T-helper 9 cell (primary cell): Measurements from ENCODE around the gene RXRB.
A peak's percentile ranks its signal among the peaks of the same experiment; 100 is the strongest.

Experiments
- DNase-seq: peaks from one replicate; pipeline ENCODE4 v3.0.0-alpha.2; 2020

The RXRB gene

DNA sequence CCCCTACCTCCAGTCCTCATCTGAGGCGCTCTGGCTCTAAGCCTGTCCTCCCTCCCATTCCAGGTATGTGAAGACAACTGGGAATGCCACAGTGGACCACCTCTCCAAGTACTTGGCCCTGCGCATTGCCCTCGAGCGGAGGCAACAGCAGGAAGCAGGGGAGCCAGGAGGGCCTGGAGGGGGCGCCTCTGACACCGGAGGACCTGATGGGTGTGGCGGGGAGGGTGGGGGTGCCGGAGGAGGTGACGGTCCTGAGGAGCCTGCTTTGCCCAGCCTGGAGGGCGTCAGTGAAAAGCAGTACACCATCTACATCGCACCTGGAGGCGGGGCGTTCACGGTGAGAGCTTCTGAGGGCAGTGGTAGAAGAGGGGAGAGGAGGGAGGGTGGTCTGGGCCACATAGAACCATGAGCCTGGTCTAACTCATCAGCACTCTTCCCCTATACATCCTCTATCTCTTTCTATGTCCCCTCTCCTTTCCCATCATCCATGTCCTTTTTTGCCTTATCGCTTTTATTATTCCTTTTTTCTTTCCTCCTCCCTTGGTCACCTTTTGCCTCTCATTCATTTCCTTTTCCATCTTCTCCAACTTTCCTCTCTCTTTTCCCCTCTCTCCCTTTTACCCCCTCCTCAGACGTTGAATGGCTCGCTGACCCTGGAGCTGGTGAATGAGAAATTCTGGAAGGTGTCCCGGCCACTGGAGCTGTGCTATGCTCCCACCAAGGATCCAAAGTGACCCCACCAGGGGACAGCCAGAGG lies 11.4 kb upstream of the RXRB start:
- DNase-seq = no peak

DNA sequence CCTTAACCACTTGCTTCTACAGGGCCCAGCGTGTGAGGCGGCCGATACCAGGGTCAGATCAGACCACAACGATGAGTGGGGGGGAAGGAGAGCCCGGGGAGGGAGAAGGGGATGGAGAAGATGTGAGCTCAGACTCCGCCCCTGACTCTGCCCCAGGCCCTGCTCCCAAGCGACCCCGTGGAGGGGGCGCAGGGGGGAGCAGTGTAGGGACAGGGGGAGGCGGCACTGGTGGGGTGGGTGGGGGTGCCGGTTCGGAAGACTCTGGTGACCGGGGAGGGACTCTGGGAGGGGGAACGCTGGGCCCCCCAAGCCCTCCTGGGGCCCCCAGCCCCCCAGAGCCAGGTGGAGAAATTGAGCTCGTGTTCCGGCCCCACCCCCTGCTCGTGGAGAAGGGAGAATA lies 10.7 kb upstream of the RXRB start:
- no peak for DNase-seq

DNA sequence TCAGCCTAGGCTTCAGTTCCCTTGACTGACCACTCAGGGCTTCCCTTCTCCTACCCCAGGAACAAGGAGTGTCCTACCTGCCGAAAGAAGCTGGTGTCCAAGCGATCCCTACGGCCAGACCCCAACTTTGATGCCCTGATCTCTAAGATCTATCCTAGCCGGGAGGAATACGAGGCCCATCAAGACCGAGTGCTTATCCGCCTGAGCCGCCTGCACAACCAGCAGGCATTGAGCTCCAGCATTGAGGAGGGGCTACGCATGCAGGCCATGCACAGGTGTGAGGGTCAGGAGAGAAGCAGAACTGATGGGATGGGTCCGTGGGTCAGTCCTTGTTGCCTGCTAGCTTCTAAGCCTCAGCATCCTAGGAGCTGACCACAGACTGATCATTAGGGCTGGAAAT lies 9.4 kb upstream of the RXRB start:
- no peak for DNase-seq

DNA sequence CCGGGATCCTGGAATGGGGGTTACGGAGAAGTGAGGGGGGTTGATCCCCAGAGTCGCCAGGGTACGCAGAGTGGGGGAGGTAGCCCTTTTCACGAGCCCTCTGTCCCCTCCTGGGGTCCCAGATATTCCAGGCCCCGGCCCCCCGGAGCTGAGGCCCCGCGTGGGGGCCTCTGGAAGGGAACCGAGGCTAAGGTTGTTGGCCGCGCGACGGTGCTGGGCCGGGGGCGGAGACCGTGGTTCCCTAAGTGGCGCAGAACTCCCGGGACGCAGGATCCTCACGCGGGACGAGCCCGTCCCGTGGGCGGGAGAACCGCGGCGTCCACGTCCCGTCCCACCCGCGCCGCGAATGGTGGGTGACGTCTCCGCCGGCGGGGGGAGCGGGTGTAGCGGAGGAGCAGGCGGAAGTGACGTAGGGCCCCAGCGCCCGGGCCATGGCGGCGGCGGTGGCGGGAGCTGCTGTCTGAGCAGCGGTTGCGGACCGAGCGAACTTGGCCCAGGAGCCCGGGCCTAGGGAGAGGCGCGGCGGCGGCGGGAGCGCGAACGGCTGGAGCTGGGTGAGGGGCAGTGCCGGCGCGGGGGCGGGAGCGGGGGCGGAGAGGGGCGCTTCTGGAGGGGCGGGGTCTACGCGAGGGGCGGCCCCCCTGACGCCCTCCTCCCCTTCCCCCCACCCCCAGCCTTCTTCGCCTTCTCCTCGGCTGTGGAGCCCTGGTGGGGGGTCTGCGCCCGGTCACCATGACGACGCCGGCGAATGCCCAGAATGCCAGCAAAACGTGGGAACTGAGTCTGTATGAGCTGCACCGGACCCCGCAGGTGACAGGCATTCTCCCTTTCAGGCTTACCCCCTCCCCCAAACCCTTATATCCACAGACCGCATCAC lies 7.9 kb upstream of the RXRB start, which contains the start of gene RING1:
Gene RING1, plus strand, starts transcription at position 410 of the 877 bp plus-strand sequence. Its CDS starts 323 bp downstream, at position 733.
- peak; percentile 87 for DNase-seq

DNA sequence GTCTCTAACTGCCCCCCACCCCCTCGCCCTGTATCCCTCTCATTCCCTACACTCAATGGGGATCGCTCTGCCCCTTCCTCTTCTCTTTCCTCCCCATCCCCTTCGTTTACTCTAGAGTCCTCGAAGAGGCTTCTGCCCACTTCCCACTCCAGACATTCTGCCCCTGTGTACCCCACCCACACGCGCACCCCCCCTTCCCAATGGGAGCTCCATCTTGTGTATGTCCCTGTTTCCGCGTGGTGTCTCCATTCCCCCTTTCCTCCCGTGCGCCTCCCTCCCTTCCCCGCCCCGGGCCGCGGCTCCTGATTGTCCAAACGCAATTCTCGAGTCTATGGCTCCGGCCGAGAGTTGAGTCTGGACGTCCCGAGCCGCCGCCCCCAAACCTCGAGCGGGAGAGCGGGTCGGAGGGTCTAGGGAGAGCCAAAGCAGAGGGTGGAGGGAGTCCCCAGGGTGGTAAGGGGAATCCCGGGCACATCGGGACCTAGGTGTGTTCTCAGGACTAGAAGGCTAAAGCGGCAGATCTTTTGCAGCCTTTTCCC lies 7.2 kb upstream of the RXRB start:
- no peak for DNase-seq

DNA sequence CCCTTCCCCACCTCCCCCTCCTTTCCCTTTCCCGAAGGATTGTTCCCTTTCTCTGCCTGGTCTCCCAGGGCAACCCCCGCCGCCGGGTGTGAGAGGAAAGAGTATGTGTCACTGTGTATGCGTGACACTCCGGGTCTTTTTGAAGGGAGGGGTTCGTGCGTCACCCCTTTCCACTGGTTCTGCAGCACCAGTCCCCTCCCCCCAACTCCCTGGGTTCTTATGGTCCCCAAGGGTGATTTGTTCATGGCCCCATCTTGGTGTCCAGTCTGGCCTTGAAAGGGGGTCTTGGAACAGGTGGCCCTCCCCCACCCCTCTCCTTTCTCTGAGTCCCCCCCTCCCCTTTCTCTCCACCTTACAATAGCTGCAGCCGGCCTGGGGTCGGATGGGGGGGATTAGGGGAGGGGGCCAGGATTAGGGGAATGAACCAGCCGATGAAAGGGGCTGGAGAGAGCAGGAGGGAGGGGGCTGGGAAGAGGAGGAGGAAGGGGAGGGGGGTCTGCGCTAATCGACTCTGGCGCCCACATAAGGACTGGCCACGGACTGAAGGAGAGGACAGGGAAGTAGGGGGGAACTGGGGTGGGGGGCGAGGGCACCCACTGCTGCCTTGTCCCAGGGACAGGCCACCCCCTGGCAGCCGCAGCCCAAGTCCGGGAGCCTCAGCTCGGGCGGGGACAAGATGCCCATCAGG lies 6.5 kb upstream of the RXRB start:
- DNase-seq = no peak

DNA sequence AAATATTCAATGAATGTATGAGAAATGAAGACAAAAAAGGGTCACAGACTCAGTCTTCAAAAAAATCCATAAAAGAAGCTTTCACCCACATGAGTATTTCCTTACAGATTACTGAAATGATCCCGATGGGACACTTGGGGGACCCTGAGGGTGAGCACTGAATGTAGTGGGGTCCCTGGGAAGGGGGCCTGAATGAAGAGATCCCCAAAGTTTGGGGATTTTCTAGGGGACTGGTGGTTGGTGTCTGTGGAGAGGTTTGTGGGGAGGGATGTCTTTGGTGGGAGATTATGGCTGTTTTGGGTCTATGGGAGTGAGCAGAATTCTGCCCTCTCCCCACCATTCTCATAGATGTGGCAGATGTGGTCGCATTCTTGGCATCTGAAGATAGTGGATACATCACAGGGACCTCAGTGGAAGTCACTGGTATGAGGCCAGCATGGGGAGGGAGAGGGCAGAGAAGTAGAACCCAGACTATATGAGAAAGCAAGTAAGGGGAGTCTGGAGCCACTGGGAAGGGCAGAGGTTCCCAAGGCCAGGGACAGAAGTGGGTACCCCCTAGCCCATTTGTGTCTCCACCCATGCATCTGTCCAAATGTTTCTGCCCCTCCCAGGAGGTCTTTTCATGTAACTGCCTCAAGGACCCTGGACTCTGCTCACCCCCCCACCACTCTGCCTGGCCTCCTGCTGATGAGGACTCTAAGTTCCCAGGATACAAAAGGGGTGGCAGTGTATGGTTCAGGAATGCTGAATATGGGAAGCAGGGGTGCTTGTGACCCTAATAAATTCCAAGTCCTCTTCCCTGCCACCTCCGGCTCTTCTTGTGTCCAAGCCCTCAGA lies 5.8 kb upstream of the RXRB start:
- no peak for DNase-seq

DNA sequence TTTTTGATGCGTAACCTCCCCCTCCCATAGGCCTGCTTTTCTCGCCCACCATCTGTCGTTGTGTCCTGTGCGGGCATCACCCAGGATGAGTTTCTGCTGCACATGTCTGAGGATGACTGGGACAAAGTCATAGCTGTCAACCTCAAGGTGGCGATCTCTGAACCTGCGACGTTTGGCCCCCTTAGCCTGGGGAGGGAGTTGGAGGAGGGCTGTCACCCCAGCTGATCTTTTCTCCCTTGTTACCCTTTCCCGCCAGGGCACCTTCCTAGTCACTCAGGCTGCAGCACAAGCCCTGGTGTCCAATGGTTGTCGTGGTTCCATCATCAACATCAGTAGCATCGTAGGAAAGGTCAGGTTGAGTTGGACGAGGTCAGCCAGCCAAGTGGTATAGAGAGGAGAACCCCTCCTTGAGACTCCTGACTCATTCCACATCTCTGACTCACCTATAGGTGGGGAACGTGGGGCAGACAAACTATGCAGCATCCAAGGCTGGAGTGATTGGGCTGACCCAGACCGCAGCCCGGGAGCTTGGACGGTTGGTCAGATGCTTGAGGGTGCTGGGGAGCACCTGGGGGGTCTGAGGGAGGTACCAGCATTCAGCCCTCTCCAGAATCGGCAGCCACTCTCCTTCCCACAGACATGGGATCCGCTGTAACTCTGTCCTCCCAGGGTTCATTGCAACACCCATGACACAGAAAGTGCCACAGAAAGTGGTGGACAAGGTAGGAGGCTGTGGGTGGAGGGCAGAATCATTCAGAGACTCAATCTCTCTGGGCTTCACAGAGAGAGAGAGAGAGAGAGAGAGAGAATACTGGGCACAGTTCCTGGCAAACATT lies 4.9 kb upstream of the RXRB start:
- no peak for DNase-seq

DNA sequence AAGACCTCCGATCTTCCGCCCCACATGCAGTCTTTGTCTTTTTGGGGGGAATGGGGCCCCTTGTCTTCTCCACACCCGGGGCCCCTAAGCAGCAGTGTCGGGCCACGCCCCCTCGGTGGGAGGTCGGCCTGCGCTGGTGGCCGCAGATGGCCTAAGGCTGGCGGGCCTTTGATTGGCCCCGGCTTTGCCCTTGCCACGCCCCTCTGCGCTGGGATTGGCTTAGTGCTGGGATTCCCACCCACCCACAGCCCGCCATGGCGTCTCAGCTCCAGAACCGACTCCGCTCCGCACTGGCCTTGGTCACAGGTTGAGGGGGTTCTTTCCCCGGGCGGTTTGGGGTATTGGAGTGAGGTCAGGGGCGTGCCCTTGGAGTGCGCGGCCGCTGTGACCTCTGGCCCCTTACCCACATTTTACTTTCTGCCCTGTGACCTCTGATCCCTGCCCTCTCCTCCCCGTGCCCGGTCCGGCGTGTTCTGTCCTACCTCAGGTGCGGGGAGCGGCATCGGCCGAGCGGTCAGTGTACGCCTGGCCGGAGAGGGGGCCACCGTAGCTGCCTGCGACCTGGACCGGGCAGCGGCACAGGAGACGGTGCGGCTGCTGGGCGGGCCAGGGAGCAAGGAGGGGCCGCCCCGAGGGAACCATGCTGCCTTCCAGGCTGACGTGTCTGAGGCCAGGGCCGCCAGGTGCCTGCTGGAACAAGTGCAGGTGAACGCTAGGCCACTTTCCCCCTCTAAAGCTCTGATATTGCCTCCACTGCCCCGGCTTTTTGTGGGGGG lies 4.1 kb upstream of the RXRB start, which contains the start of gene HSD17B8:
Gene HSD17B8, plus strand, starts transcription at position 241 of the 776 bp plus-strand sequence. Its CDS starts 14 bp downstream, at position 255.
- DNase-seq = peak; percentile 85

DNA sequence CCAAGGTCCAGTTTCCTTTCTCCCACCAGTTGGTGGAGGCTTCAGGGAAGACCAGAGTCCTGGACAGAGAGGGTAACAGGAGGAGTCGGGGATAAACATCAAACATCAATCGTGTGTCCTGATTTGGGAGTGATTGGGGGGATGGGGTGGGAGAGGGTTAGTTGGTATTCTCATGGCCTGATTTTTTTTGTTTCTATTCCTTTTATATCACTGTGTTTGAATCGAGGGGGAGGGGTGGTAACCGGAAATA lies 3.6 kb upstream of the RXRB start:
- DNase-seq = no peak

DNA sequence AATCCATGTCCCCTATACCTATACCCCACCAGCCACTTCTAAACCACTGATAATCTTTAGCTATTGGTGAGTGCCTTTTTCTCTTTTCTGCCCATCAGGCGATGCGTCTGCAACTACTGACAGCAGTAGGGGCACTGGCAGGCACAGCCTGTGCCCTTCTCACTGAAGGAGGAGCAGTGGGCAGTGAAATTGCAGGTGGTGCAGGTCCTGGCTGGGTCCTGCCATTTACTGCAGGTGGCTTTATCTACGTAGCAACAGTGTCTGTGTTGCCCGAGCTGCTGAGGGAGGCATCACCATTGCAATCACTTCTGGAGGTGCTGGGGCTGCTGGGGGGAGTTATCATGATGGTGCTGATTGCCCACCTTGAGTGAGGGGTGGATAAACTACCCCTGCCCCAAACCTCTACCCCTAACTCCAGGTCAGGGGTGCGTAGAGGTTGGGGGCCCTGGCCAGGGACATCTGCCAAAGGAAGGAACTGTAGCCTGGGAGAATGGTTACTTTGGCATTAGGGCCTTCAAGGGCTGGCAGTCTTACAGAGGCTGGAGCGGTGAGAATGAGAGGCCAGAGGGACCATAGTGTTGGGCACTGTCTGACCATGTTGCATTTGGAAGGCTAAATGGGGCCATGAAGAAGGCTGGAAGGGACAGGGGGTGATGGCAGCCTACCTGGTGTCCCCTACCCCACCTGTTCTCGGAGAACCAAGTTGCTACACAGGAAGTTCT lies 3.1 kb upstream of the RXRB start:
- DNase-seq = no peak

DNA sequence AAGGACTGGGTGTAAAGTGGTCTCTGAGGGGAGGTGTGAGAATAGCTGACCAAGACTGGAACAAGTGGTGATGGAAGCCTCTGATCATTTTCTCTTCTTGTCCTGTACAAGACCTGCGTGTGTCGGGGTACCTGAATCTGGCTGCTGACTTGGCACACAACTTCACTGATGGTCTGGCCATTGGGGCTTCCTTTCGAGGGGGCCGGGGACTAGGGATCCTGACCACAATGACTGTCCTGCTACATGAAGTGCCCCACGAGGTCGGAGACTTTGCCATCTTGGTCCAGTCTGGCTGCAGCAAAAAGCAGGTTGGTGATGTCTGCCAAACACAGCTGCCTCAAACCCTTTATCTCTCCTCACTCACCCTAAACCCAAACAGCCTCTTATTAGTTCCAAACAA lies 2.3 kb upstream of the RXRB start:
- DNase-seq = no peak

DNA sequence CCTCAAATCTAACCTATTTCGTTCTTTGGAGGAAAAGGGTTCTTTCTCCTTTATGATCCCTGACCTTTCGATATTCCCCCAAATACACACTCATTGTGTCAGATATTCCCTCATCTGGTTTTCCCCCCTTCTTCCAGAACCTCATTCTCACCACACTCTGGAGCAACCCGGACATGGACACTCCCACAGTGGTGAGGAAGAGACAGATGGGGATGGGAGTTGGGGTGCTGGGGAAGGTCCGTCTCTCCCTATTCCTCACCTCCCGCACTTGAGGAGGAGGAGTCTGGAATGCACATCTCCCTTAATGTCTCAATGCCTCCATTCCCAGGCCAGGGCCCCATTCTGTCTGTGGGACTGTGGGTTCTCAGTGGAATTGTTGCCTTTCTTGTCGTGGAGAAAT lies 1.5 kb upstream of the RXRB start:
- DNase-seq = no peak

DNA sequence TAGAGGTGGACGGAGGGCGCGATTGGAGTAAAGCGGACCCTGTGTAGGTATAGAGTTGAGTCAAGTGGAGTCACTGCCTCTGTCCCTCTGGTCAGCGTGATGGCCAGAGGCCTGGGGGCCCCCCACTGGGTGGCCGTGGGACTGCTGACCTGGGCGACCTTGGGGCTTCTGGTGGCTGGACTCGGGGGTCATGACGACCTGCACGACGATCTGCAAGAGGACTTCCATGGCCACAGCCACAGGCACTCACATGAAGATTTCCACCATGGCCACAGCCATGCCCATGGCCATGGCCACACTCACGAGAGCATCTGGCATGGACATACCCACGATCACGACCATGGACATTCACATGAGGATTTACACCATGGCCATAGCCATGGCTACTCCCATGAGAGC lies 681 bp upstream of the RXRB start:
- no peak for DNase-seq

DNA sequence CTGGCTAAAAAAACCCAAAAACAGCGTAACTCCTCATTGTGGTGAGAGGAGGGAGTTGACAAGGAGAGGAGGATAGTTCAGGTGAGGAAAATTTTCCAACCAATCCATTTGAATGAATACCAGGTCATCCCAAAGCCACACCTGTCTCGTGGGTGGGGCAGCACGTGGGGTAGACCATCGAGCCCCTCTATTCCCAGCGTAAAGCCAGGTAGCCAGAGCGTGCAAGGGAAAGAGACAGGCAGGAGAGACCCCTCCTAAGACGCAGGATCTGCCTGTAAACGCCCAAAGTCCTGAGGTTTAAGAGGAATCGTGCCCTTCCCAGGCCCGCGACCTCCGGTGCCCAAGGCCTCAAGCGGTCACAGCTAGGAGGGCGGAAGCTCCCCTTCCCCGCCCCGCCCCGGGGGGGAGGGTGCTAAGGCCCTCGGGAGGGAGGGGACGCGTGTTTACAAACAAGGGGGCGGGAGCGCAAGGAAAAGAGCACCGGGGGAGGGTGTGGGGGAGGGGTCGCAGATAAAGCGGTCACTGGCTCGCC lies 712 bp downstream of the RXRB start:
- peak; percentile 69 for DNase-seq

DNA sequence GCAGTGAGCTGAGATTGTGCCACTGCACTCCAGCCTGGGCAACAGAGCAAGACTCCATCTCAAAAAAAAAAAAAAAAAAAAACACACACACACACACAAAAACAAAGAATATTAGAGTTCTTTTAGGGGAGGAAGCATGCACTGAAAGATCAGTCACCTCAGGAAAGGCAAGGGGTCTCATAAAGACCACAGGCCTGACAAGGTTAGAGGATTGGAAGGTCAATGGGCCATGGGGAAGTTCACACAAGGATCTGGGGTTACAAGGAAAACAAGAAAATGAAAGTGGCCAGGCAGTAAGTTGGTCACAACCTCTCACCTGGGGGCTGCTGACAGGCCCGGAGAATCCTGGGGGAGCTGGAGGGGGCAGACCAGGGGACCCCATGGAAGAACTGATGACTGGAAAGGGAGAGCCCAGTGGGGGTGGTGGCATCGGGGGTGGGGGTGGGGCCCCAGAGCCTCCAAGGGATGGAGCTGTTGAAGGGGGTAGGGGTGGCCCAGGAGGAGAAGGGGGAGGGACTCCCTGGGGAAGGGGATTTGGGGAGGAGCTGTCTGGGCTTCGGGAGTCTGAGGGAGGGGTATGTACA lies 1.5 kb downstream of the RXRB start:
- DNase-seq = no peak

DNA sequence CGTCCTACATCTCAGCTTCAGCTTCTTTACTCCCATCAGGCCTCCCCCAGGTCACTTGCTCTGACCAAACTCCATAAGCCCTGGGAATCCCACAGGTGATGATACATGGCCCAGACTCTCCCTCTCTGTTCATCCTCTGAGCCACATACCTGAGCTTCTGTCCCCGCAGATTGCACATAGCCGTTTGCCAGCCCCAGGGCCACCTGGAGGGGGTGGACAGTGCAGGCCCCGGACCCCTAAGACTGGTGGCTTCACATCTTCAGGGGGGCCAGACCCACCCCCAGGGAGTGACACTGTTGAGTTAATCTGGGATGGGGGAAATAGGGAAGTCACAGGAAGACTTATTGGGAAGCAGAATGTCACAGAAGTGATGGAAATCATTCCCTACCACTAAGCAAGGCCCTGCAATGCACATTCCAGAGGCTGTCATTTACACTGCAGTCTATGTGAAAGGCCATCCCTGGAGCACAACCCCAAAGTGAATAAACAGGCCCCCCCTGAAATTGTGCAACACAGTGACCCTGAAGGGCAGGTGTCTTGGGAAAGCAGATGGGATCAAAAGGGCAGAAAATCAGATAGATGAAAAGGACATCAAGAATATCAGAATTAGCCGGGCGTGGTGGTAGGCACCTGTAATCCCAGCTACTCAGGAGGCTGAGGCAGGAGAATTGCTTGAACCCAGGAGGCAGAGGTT lies 2.2 kb downstream of the RXRB start:
- no peak for DNase-seq

DNA sequence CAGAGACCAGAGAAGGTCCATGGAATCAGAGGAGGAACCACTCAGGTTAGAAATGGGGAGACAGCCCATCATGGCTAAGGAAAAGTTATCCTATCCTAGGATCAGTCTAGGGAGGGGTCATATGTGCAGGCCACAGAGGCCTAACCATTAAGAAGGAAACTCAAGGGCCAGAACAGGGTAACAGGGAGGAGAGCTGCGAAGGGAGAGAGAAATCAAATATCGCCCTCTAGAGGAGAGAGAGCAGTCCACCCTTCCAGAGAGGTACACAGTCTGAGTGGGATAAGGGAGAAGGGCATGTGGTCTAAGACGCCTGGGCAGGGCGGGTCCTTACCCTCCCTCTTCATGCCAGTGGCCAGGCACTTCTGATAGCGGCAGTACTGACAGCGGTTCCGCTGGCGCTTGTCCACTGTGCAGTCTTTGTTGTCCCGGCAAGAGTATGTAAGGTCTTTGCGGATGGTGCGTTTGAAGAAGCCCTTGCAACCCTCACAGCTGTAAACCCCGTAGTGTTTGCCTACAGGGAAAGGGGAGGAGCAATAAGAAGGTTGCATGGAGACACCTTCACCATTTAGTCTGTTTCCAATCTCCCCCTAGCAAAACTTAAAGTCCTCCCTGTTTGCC lies 2.9 kb downstream of the RXRB start:
- DNase-seq = no peak
